ENCODE results near the gene PSMD4. TPM values are rescaled to one million over a fixed set of nuclear protein-coding genes. Genes with fewer than 3 reads are reported as not detected.

Gene PSMD4
- total RNA-seq, 1 experiment from 2014 or later = 250 TPM

DNA sequence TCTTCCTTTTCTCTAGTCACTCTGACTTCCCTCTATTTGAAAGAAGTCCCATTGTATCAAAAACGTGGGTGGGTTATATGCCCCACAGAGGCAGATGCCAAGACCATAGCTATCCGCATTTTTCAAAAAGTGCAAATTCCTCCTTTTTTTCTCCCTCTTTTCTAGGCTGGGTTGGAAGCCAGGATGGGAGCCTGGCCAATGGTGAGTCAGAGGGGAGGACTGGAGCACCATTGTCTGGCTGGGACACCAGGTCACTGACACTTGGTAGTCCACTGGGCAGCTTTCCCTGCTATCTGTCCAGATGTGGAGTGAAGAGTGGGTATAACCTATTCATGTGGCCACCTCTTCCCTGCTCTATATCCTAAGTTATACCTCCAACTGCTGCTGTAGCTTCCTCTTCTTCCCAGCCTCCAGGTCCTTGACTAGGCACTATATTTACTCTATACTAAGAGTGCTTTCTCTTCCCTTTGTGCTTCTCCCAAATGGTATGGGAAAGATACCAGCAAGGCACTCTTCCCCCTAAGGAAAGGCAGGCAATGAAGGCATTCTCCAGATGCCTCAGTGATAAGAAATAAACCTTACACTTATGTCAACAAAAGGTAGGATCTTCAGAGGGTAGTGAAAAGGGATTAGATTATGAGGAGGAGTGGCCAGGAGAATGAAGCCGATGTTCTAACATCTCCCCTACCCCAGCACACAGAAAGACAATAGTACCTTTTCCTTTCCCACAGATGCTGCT lies 59.8 kb downstream of the PSMD4 start:
- TSS peak; percentile 45 for BruUV-seq (replicated peaks)
- Histone ChIP-seq H3K36me3 (ENCODE audit: control insufficient read depth, insufficient read depth, low read length) (no peaks in the 10 kb centered on the region), H3K4me3 (ENCODE audit: low read depth, low read length) (no peak overlapping the region), H3K4me1 (peaks cover 67% of the 10 kb centered on the region), H3K9me3 (no peaks in the 10 kb centered on the region), H3K27me3 (replicated peaks; ENCODE audit: control insufficient read depth, insufficient read depth, low read length) (no peaks in the 10 kb centered on the region)
- POLR2A ChIA-PET = interaction anchor here (0.7 to 0.8 kb wide), 2 partner anchors 15 to 197 kb away, joined by 3 to 11 read pairs; partner anchors contain the start of gene CGN
- H3K27me3 Mint-ChIP-seq (ENCODE audit: insufficient read depth, unreplicated experiment) = no peaks in the 10 kb centered on the region
- peak overlapping the region; percentile 78 for H3K27ac Mint-ChIP-seq (ENCODE audit: unreplicated experiment)
- intact Hi-C loops (cut with micrococcal nuclease; ENCODE audit: unreplicated experiment) = loop anchor here (1.0 kb wide), 1 partner anchor 13 kb away; the partner anchor contains the start of gene PI4KB
- TF ChIP-seq, protein P1, sequence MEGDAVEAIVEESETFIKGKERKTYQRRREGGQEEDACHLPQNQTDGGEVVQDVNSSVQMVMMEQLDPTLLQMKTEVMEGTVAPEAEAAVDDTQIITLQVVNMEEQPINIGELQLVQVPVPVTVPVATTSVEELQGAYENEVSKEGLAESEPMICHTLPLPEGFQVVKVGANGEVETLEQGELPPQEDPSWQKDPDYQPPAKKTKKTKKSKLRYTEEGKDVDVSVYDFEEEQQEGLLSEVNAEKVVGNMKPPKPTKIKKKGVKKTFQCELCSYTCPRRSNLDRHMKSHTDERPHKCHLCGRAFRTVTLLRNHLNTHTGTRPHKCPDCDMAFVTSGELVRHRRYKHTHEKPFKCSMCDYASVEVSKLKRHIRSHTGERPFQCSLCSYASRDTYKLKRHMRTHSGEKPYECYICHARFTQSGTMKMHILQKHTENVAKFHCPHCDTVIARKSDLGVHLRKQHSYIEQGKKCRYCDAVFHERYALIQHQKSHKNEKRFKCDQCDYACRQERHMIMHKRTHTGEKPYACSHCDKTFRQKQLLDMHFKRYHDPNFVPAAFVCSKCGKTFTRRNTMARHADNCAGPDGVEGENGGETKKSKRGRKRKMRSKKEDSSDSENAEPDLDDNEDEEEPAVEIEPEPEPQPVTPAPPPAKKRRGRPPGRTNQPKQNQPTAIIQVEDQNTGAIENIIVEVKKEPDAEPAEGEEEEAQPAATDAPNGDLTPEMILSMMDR (IDR thresholded peaks at IDR 0.05; ENCODE audit: insufficient read depth in 1 of 2, low read depth in 1 of 2, low read length in 1 of 2, severe bottlenecking in 1 of 2, unreplicated experiment in 1 of 2) = no peak
- DNase-seq = peak; percentile 57 to 59
- no peaks in the 10 kb centered on the region for H3K9me3 Mint-ChIP-seq (ENCODE audit: unreplicated experiment)
- peak overlapping the region; percentile 37 for H3K4me3 Mint-ChIP-seq (ENCODE audit: unreplicated experiment)
- CTCF ChIA-PET = interaction anchor here (1.0 to 1.3 kb wide), 2 partner anchors 13 to 27 kb away, joined by 3 read pairs; no protein-coding TSS in a partner anchor
- peaks cover 49% of the 10 kb centered on the region for H3K4me1 Mint-ChIP-seq (ENCODE audit: low read depth, unreplicated experiment)
- peaks cover 55% of the 10 kb centered on the region for H3K36me3 Mint-ChIP-seq (ENCODE audit: insufficient read depth, unreplicated experiment)

DNA sequence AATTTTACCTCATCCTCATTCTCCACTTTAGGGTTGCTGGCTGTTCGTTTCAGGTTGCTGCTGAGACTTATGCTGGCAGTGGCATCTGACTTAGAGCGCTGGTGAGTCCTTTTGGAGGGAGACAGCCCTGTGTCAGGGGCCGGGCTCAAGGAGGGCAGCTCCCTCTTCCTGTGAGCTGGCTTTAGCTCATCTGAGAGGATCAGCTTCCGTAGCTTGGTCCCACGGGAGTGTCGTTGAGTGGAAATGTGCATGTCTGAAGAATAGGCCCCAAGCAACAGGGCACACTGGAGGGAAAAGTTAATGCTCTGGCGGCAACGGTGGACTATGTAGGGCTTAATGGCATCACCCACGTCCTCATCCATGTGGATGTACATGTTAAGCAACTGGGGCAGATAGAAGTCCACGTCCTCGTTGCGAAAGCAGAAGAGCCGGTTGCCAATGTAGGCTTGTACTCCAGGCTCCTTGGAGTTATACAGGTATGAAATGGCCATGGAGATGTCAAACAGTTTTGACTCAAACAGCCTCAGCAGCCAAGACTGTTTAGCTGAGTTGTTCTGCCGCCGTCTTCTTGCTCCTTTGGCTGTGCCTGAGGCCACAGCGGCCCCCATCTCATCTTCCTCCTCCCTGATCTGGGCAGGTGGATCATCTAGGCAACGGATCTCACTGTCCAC lies 61.2 kb downstream of the PSMD4 start:
- ChIA-PET CTCF (interaction anchor here (1.2 to 1.5 kb wide), 2 partner anchors 15 to 25 kb away, joined by 4 to 5 read pairs; no protein-coding TSS in a partner anchor), POLR2A (interaction anchor here (1.0 kb wide), 1 partner anchor 12 kb away, joined by 3 read pairs; the partner anchor contains the start of gene PI4KB)
- Mint-ChIP-seq H3K27ac (ENCODE audit: unreplicated experiment) (peak overlapping the region; percentile 37), H3K36me3 (ENCODE audit: insufficient read depth, unreplicated experiment) (peaks cover 49% of the 10 kb centered on the region), H3K4me3 (ENCODE audit: unreplicated experiment) (no peak overlapping the region), H3K27me3 (ENCODE audit: insufficient read depth, unreplicated experiment) (no peaks in the 10 kb centered on the region), H3K4me1 (ENCODE audit: low read depth, unreplicated experiment) (peaks cover 49% of the 10 kb centered on the region), H3K9me3 (ENCODE audit: unreplicated experiment) (no peaks in the 10 kb centered on the region)
- peaks cover 57% of the 10 kb centered on the region for H3K4me1 ChIP-seq
- intact Hi-C loops (cut with micrococcal nuclease; ENCODE audit: unreplicated experiment) = no loop called here
- H3K27me3 ChIP-seq (replicated peaks; ENCODE audit: control insufficient read depth, insufficient read depth, low read length) = no peaks in the 10 kb centered on the region
- TF ChIP-seq, protein P1 (IDR thresholded peaks at IDR 0.05; ENCODE audit: insufficient read depth in 1 of 2, low read depth in 1 of 2, low read length in 1 of 2, severe bottlenecking in 1 of 2, unreplicated experiment in 1 of 2) = no peak
- no peak overlapping the region for H3K4me3 ChIP-seq (ENCODE audit: low read depth, low read length)
- BruUV-seq (replicated peaks) = no TSS peak
- no peak for DNase-seq
- no peaks in the 10 kb centered on the region for H3K9me3 ChIP-seq
- no peaks in the 10 kb centered on the region for H3K36me3 ChIP-seq (ENCODE audit: control insufficient read depth, insufficient read depth, low read length)

Other genes with a start within 250 kb of the PSMD4 start
- 15.6 and 16.9 TPM in 2 replicates for gene MINDY1, start 247.8 kb upstream of the PSMD4 start, total RNA-seq (2022)
- gene PRUNE1, start 246.3 kb upstream of the PSMD4 start, total RNA-seq (2022) = 24.2 and 24.3 TPM in 2 replicates
- 1.9 and 2.3 TPM in 2 replicates for gene BNIPL, start 218.1 kb upstream of the PSMD4 start, total RNA-seq (2022)
- gene C1orf56, start 207.0 kb upstream of the PSMD4 start, total RNA-seq (2022) = 4.8 and 6.7 TPM in 2 replicates
- gene CDC42SE1, start 195.1 kb upstream of the PSMD4 start, total RNA-seq (2022) = 58.7 and 59.4 TPM in 2 replicates
- 0.95 and 1.2 TPM in 2 replicates for gene MLLT11, start 194.3 kb upstream of the PSMD4 start, total RNA-seq (2022)
- gene GABPB2, start 184.0 kb upstream of the PSMD4 start, total RNA-seq (2022) = 2.0 and 2.6 TPM in 2 replicates
- gene SEMA6C, start 108.1 kb upstream of the PSMD4 start, total RNA-seq (2022) = 2.8 and 3.7 TPM in 2 replicates
- gene TNFAIP8L2, start 98.1 kb upstream of the PSMD4 start, total RNA-seq (2022) = not detected in 2 replicates
- 4.0 and 5.0 TPM in 2 replicates for gene LYSMD1, start 88.8 kb upstream of the PSMD4 start, total RNA-seq (2022)
- 52.1 and 53.6 TPM in 2 replicates for gene SCNM1, start 88.6 kb upstream of the PSMD4 start, total RNA-seq (2022)
- 0.84 and 1.3 TPM in 2 replicates for gene TMOD4, start 78.8 kb upstream of the PSMD4 start, total RNA-seq (2022)
- gene VPS72, start 64.5 kb upstream of the PSMD4 start, total RNA-seq (2022) = 80.1 and 86.0 TPM in 2 replicates
- 88.6 and 95.1 TPM in 2 replicates for gene PIP5K1A, start 56.2 kb upstream of the PSMD4 start, total RNA-seq (2022)
- 23.9 and 30.2 TPM in 2 replicates for gene ZNF687, start 27.6 kb downstream of the PSMD4 start, total RNA-seq (2022)
- gene PI4KB, start 72.7 kb downstream of the PSMD4 start, total RNA-seq (2022) = 49.7 and 52.7 TPM in 2 replicates
- 23.3 and 25.0 TPM in 2 replicates for gene RFX5, start 92.5 kb downstream of the PSMD4 start, total RNA-seq (2022)
- 18.5 and 18.7 TPM in 2 replicates for gene SELENBP1, start 118.0 kb downstream of the PSMD4 start, total RNA-seq (2022)
- gene PSMB4, start 144.8 kb downstream of the PSMD4 start, total RNA-seq (2022) = 330 and 362 TPM in 2 replicates
- gene POGZ, start 204.8 kb downstream of the PSMD4 start, total RNA-seq (2022) = 80.0 and 83.0 TPM in 2 replicates